GM12892 (cell line): ENCODE data around the gene NPAS3.

Experiments
- DNase-seq: peaks from one replicate; pipeline ENCODE4 v3.0.0; 2011; ENCODE audit not compliant: insufficient read length
- FAIRE-seq: peaks from 2 replicates; lab custom pipeline; 2011; peaks lifted over from hg19 to GRCh38; lab: Jason Lieb, UNC
- POLR2A ChIP-seq: IDR thresholded peaks from 2 replicates; pipeline ENCODE4 v1.6.1; 2011; ENCODE audit warnings: low read depth, low read length, control low read depth
- POLR2AphosphoS5 ChIP-seq: IDR thresholded peaks from 2 replicates; pipeline ENCODE4 v1.6.1; 2011; ENCODE audit warnings: low read depth, low read length, control low read depth
- TAF1 ChIP-seq: IDR thresholded peaks from 2 replicates; pipeline ENCODE4 v1.6.1; 2011; ENCODE audit warnings: low read depth, mild to moderate bottlenecking, control low read depth, low read length, borderline replicate concordance

NPAS3 gene

DNA sequence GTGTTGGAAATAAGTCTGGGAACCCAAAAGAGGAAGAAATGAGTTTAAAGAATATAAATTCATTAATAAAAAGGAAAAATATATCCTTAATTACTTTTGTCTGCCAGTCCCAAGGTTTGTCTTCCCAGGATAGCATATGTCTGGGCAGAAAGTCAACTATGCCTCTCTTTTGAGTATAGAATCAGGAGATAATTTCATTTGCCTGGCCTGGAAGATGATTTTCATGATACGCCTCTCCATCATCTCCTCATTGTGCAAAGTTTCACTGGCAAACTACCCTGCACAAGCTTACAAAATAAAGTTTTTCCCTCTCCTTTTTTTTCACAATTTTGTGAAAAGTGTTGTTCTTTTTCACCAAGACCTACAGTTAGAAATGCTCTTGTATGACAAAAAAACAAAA, 671.4 kb downstream of the NPAS3 start:
- TF ChIP-seq POLR2AphosphoS5 (no peak), TAF1 (no peak), POLR2A (no peak)
- DNase-seq, result no peak
- FAIRE-seq, result no peak

DNA sequence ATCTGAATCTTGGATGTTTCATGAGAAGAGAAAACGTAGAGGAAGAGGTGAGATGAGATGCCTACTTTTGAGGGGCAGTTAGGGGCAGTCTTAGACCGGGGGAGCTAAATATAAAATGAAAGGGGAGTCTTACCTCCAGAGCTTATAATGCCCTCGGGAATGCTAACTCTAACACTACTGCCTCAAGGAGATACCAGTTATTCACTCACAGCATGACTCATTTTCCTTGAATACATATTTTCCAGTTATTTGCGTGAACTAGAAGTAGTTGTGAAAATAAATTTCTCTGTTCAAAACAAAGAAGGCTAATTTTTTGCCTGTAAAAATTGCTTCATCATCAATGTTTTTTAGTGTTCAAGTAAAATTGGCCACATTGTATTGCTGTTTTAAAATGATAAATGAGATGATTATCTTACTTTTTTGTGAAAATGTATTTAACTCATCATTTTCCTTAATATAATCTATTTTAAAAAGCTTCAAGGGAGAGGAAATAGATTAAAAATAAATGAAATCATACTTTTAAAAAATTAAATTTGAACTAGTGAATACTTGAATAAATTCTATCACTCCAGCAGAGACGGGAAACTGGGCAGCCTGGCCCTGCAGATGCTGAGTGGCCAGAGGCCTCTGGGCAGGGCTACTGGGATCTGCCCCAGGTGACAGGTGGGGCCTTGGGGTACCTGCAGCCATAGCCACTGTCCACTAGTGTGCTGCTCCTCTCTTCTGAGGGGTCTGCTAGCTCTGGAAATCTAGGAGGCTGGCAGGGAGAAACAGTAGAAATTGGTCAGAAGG, 672.9 kb downstream of the NPAS3 start:
- TF ChIP-seq POLR2AphosphoS5 (no peak), POLR2A (no peak), TAF1 (no peak)
- no peak for DNase-seq
- FAIRE-seq, result no peak

DNA sequence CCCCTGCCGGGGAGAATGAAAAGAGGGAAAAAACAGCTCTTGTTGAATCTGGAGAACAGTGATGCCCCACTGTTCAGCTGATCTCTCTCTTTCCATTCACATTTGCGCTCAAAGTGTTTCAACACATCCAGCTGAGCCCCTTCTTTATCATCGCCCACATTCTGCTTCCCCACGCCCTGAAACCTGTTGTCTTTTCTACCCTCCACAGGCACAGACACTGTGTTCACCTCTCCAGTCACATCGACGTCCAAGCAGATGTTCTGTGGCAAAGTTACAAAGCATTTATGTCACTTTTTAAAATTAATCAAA, 673.5 kb downstream of the NPAS3 start:
- no peak for FAIRE-seq
- TF ChIP-seq POLR2AphosphoS5 (no peak), TAF1 (no peak)
- DNase-seq, result no peak

DNA sequence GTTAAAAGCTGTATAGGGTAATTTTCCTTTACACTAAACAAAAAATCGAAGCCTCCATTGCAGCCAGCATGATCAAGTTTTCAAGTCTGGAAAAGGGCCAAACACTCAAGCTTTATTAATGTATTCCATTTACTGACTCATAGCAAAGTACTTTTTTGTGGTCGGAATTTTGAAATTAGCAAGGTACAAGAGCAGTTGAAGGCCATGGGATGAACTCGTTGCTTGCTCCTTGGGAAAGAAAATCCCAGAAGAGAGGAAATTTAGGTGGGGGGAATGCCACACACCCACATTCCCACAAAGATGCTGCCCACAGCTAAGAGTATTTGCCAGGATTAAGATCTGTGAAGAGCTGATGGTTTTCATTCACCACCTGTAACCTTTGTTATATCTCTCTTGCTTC, 678.5 kb downstream of the NPAS3 start:
- FAIRE-seq (no peak), DNase-seq (no peak)
- no peak for TF ChIP-seq TAF1
- TF ChIP-seq POLR2A, result no peak
- no peak for TF ChIP-seq POLR2AphosphoS5

DNA sequence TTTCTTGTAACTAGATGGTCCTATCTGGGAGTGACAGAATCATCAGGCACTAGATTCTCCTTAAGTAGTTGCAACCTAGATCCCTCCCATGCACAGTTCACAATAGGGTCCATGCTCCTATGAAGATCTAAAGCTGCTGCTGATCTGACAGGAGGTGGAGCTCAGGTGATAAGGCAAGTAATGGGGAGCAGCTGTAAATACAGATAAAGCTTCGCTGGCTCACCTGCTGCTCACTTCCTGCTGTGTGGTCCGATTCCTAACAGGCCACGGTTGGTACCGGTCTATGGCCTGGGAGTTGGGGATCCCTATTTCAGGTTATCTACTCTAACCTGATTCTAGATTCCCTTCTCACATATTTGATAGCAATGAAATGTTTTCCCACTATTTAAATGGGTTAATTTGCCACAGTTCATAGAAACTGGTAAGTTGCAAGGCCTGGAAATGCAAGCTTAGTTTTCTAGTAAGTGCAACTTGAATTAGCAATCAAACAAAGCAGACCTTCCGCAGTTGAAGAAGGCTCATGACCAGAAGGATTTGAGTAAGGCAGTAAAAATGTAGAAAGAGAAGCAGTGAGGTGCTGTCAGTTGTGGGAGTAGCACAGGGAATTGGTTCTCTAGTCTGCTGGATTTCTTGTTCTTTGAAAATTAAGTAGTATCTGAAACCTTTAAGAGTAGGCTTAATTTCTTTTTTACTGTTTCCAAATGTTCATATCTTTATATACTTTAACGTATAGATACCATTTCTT, 679.9 kb downstream of the NPAS3 start:
- TF ChIP-seq POLR2AphosphoS5 (no peak), POLR2A (no peak)
- no peak for FAIRE-seq
- DNase-seq, result no peak

DNA sequence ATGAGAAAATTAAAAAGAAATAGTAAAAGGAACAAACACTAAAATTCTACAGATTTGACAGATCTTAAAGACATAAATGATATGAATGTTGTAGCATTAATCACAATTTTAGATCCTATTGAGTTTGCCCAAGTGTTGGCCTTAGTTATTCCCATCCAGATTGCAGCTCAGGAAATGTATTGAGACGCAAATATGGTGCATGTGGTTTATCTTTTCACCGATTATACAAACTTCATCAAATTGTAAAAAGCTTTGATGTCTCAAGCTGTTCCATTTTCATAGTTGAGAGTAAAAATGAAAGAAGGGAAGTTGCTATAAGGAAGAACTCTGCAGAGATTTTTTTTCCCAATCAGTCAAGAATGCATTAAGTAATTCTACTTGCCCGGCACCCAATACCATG, 683.8 kb downstream of the NPAS3 start:
- TF ChIP-seq POLR2A (no peak), POLR2AphosphoS5 (no peak)
- FAIRE-seq (no peak), DNase-seq (no peak)

DNA sequence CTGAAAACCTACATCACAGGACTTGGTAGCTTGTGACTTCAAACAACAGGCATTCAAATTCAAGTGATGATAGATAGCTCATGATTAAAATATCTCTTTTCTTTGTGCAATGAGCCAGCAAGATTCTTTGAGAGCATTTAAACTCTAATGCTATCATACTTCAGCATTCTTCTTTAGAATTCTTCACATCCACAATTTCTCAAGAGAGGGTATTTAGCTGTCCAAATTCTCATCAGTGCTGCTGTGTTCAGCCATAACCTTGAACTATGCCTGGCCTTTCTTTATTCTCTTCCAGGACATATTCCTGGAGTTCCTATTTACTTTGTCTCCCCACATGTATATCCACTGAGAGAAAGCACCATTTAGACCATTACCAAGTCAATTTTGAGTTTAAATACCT, 691.1 kb downstream of the NPAS3 start:
- no peak for DNase-seq
- FAIRE-seq, result no peak
- no peak for TF ChIP-seq POLR2AphosphoS5
- no peak for TF ChIP-seq POLR2A
- TF ChIP-seq TAF1, result no peak

DNA sequence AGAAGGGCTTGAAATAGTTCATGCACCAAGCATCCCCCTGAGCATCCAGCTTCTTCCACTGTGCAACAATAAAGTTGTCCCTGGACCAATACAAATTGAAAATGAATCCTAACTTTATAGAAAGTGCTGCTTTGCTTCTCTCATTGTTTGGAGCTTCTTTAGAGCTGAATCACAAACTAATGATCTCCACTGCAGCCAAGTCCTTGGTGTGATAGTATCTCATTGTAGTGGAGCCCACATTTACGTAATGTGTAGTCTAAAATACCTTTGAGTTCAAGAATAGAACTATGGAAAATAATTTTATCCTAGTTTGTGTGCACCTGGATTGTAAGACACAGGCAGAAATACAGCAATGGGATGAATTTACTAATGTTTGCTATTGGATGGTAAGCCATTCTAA, 692.3 kb downstream of the NPAS3 start:
- DNase-seq, result no peak
- no peak for FAIRE-seq
- TF ChIP-seq POLR2A (no peak), POLR2AphosphoS5 (no peak), TAF1 (no peak)

DNA sequence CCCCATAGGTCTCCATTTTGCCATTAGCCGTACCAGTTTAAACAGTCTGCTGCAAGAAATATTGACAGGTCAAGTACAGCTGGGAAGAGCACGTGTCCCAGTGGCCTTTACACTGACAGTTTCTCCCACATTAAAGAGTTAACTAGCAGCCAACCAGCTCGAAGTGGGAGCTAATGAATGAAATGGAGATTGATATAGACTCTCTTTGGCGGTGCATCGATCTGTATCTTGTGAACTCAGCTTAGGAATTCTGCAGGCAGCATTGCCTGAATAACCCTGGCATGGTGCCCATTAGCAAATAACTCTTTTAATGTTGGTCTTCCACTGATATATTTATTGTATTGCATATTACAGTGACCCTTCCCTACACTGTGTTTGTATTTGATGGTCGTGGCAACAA, 692.8 kb downstream of the NPAS3 start:
- FAIRE-seq, result no peak
- DNase-seq, result no peak

DNA sequence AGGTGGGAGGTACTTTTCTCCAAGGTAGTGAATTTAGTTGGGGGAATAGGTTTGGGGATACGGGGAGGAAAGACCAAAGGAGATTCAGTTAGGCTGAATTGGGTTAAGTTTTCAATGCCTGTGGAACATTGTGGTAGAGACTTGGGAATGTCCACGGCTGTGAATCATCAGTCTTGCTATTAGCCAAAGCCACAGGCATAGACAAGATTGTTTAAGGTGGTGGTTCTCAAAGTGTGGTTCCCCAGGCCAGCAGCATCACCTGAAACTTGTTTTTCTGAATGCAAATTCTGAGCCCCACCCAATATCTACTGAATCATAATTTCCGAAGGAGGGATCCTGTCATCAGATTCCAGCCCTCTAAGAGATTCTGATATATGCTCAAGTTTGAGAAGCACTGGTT, 696.0 kb downstream of the NPAS3 start:
- FAIRE-seq, result no peak
- TF ChIP-seq TAF1 (no peak), POLR2AphosphoS5 (no peak), POLR2A (no peak)

More for the DNA sequence above, 692.8 kb downstream of the NPAS3 start:
- TF ChIP-seq TAF1 (no peak), POLR2AphosphoS5 (no peak), POLR2A (no peak)

DNA sequence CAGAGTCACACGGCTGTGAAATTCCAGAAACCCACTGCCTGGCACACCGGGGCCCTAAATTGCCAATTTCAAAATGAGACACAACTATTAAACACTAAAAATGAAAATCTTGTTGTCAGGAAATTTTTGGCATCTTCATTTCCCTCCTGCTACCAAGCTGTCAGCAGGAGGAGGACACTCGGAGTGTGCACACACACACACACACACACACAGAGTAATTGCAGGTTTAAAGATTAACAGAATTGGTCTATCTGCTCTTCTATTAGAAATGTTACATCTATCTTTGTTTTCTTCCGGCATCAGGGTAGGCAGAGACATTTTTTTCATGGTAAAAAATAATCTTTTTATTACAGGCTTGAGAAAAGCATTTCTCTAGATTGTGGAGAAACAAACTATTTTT, 698.0 kb downstream of the NPAS3 start:
- no peak for TF ChIP-seq POLR2A
- DNase-seq, result no peak
- no peak for FAIRE-seq

More for the DNA sequence above, 696.0 kb downstream of the NPAS3 start:
- DNase-seq, result no peak

DNA sequence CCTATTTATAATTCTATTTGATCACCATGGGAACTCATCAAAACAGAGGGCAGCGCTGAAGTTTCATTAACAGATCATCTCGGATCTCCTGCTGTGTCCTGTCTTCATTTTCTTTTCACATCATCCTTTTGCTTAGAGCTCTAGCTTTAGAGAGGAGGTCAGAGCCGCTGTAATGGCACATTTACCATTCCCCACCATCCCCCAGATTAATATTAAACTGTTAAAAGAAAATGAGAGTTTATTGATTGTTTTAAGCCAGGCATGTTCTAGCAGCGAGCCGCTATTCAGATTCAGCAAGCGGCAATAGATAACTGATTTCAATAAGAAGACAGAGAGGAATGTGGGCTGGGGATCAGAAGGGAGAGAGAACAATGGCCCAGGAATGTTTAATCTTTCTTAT, 703.4 kb downstream of the NPAS3 start:
- TF ChIP-seq POLR2A, result no peak
- no peak for TF ChIP-seq TAF1
- no peak for TF ChIP-seq POLR2AphosphoS5
- no peak for DNase-seq
- FAIRE-seq, result no peak

DNA sequence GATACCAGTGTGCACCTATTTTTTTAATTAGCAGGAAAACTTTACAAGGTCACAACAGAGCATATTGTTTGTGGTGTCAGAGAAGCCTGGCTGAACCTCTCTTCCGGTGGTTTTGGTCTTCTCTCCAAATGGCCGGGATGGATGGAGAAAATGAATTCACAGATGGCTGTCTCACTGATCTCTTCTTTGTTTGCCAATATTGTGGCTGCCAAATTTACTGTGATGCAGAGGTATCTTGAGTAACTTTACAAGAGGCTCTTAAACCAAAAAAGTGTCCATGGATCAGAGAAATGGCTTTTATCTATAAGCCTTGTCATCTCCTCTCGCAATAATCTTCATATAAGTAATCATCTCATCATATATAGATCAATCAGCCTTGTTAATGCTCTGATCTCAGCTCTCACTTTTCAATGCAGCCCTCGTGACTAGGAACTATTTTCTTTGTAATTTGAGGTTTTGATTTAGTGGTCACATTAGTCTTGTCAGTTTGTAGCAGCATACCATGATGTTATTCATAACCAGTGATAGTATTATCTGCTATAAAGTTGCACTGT, 704.1 kb downstream of the NPAS3 start:
- TF ChIP-seq POLR2A, result no peak
- no peak for TF ChIP-seq TAF1
- DNase-seq (no peak), FAIRE-seq (no peak)

DNA sequence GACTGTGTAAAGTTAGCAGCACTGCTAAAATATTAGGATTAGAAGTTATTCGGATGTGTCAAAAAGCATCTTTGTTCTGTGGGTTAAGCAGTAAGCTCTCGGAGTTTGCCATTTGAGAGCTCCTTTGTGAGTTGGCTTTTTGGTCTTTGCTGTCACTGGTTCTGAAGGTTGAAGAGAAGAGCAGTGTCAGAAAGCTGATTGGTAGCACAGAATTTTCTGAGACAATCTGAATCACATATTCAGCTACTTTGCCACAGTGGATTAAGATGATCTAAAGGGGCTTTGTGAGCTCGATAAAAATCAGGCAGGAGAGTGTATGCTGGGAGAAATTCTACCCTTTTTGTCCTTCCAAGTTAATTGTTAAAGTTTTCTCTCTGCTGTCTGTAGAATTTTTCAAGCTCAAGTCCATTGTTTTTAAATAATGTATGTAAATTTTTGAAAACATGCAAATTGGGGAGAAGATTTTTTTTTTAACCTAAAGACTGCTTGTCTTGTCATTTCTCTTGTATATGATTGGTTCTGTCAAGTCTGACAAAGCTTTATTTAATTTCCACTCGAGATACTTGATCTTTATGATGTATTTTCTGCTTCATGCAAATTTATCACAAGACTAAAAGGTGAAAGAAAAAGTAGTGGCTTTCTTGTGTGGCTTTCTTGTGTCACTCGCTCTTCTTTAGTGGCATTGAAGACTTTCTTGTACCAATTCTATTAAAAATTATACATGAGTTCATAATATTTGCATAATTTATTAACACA, 704.9 kb downstream of the NPAS3 start:
- no peak for FAIRE-seq

More for the DNA sequence above, 704.9 kb downstream of the NPAS3 start:
- TF ChIP-seq TAF1 (no peak), POLR2AphosphoS5 (no peak)
- DNase-seq, result no peak
